D721Med (cell line): ENCODE measurements around the gene TTLL8.

Experiments
- DNase-seq: peaks from one replicate; pipeline ENCODE4 v3.0.0; 2011; ENCODE audit warnings: low spot score; ENCODE audit not compliant: insufficient read length
- FAIRE-seq: peaks from 2 replicates; lab custom pipeline; 2011; peaks lifted over from hg19 to GRCh38; lab: Jason Lieb, UNC
- CTCF ChIP-seq: IDR thresholded peaks from 2 replicates; pipeline ENCODE4 v1.5.1; 2012; ENCODE audit warnings: mild to moderate bottlenecking, control low read depth; ENCODE audit not compliant: insufficient read depth; ENCODE audit errors: missing control alignments

TTLL8 gene

GRCh38 chr22:50032109-50032871, 25.8 kb downstream of the TTLL8 start:
- TF ChIP-seq CTCF, result no peak
- FAIRE-seq (no peak), DNase-seq (no peak)

- FAIRE-seq (no peak), DNase-seq (no peak)
Observed at GRCh38 chr22:50031189-50032091, 26.7 kb downstream of the TTLL8 start.

GRCh38 chr22:50030297-50031188, 27.6 kb downstream of the TTLL8 start:
- peak; percentile 73 for DNase-seq
- peak; percentile 56 for TF ChIP-seq CTCF
- no peak for FAIRE-seq

More at GRCh38 chr22:50031189-50032091, 26.7 kb downstream of the TTLL8 start:
- no peak for TF ChIP-seq CTCF

GRCh38 chr22:50027639-50028537, 30.2 kb downstream of the TTLL8 start:
- no peak for FAIRE-seq
- DNase-seq, result no peak
- no peak for TF ChIP-seq CTCF

- TF ChIP-seq CTCF, result no peak
- DNase-seq, result no peak
- no peak for FAIRE-seq
Observed at GRCh38 chr22:50025993-50026392, 32.1 kb downstream of the TTLL8 start.
